ENCODE data around the gene ZBTB46.

- TF ChIP-seq CTCF (conservative IDR thresholded peaks at IDR 0.05 in 1 of 2, IDR thresholded peaks at IDR 0.05 in 1 of 2; ENCODE audit: low read depth in 1 of 2, low read length in 2 of 2), result no peak
- no peak for TF ChIP-seq EZH2 (IDR thresholded peaks at IDR 0.05; ENCODE audit: low read length, missing control alignments)
Observed at GRCh38 chr20:63804308-63804636, 26.8 kb downstream of the ZBTB46 start.
